HG02642 (cell line): ENCODE results near the gene EGF.
"Not testable (repeated sequence)": the region's sequence is repeated elsewhere in the genome, so short reads cannot be mapped to it uniquely, and the experiment has no call there.

Experiments
- ATAC-seq: cut with Tn5 transposase; IDR thresholded peaks from one replicate; pipeline ENCODE4 v1.9.1; 2021; ENCODE audit warnings: mild to moderate bottlenecking; ENCODE audit not compliant: unreplicated experiment, poor library complexity

EGF gene

GRCh38 chr4:109912706-109913595, at the start of gene EGF:
Gene EGF (plus strand): TSS chr4:109912883. CDS start chr4:109913336, 453 bp downstream.
- no peak for ATAC-seq

GRCh38 chr4:109864134-109864533, 48.5 kb upstream of the EGF start:
- ATAC-seq = no peak

GRCh38 chr4:109870061-109870460, 42.6 kb upstream of the EGF start:
- no peak for ATAC-seq

GRCh38 chr4:109872065-109872464, 40.6 kb upstream of the EGF start:
- ATAC-seq = no peak

DNA sequence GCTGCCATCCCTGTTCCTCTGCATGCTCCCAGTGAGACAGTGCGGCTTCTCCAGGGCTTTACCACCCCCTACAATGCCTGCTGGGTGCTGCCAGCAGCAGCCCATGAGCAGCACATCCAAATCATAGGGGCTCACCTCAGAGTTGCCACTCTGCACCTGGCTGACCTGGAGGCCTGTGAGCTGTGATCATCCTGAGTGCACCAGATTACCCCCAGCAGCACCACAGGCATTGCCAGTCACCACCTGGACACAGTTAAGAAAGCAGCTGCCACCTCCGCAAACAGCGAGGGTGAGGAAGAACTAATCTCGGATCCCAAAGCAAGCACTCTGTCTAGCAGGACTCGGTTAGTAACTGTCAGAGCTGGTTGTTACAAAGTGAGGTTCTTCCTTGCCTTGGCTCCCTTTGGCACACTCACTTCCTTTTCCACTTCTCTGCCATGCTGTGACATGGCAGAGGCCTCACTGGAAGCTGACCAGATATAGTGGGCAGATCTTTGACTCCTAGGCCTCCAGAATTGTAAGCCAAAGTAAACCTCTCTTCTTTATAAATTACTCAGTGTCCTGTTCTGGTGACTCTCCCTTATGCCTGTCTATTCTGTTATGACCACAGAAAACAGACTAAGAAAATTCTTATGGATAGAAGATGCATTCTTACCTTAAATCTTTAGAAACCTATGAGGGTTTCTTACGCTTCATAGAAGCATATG, 39.6 kb upstream of the EGF start:
- ATAC-seq = no peak

DNA sequence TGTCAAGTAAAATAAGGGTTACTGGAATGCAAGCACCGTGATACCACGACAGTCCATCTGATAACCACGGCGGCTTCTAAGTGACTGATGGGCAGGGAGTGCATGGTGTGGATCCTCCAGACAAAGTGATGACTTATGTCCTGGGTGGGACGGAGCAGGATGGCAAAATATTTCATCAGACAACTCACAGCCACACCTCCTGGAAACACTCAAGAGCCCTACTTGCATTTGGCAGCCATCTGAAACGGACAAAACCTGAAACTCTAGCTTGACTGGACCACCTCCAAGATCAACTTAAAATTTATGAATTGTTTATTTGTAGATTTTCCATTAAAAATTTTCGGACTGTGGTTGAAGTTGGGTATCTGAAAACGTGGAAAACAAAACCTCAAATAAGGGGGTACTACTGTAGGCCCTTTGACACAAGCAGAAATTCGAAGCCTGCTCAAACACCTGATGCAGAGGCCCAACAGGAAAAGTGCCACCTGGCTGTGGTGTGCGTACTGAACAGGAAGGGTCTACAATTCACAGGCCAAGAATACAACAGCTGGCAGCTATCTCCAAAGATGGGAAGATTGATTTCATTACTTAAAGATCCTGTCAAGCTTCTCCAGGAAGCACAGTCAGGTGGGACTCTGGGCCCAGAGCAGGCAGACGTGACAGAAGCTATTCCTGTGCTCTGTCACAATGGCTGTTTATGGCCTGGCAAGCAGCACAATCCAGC, 38.7 kb upstream of the EGF start:
- ATAC-seq = no peak

- ATAC-seq = no peak
Observed at GRCh38 chr4:109875106-109875505, 37.6 kb upstream of the EGF start.

- ATAC-seq = not testable (repeated sequence)
Observed at GRCh38 chr4:109875553-109875952, 37.1 kb upstream of the EGF start.

GRCh38 chr4:109876634-109877265, 35.9 kb upstream of the EGF start:
- ATAC-seq = no peak

DNA sequence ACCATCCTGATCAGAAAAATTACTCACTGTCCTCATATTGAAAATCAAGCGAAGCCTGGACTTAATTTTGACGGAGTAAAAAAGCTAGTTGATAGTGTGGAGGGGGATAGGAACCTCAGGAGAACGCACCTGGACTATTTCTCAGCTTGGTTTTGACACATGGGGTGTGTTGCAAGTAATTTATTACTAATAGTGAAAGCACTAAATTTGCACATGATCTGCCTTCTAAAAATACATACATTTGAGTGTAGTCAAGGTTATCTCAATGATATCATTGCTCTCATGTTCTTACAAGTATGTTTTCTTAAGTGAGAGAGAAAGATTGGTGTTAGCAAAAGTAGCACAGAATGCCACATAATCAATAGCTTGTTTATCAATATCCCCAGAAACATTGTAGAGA, 35.3 kb upstream of the EGF start:
- ATAC-seq = peak; percentile 77

DNA sequence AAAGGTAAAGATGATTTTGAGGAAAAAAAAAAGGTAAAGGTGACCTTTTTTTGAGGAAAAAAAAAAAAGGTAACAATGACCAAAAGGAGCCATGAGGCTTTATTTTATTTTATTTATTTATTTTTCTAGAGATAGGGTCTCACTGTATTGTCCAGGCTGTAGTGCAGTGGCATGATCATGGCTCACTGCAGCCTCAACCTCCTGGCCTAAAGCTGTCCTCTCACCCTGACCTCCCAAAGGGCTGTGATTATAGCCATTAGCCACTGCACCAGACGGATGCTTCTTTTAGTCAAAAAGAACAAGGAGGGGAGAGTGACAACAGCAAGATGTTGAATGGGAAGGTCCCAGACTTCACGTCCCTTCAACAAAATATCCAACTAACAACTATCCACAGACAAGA, 34.3 kb upstream of the EGF start:
- ATAC-seq = no peak

GRCh38 chr4:109879081-109879480, 33.6 kb upstream of the EGF start:
- ATAC-seq = no peak

DNA sequence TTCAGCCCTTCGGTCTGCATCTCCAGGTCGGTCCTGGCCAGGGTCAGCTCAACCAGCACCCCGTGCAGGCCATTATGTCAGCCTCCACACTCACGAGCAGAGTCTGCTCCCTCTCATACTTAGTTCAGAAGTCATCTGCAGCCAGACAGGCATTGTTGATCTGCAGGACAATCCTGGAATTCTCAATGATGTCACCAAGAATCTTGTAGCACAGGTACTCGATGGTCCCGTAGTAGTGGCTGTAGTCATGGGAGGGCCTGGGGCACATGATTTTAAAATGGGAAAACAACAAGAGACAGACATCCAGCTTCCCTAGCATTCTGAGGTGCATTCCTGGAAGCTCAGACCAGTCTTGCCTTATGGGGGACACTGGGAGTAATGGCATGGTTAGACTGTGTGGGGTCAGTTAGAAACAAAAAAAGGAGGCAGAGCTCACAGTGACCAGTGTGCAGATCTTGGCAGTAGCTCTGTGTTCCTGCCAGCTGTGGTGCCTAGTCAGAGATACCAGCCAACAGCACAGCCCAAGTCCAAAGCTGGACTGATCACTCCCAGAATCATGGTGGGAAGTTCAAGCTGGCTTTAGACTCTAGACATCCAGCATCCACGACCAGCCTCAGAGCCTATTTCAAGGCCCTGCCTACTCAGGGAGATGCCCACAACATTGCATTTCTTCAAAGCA, 32.9 kb upstream of the EGF start:
- ATAC-seq = no peak

- no peak for ATAC-seq
Observed at GRCh38 chr4:109886303-109886702, 26.4 kb upstream of the EGF start.

DNA sequence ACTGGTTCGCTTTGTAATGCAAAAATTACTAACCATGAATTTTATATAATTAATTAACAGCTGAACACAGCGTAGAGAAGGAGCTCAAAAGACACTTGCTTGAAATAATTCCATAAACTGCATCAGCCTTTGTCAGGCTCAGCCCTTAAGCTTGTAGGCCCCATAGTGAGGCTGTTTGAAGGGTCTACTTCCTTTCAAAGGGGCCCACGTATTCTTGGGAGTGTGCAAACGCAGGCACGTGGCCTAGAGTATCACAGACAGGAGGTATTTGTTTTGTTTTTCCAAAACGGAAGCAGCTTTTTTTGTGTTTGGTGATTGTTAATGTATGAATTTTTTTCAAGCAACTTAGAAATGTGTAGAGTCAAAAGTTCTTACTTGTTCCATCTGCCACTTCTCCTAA, 25.6 kb upstream of the EGF start:
- no peak for ATAC-seq

DNA sequence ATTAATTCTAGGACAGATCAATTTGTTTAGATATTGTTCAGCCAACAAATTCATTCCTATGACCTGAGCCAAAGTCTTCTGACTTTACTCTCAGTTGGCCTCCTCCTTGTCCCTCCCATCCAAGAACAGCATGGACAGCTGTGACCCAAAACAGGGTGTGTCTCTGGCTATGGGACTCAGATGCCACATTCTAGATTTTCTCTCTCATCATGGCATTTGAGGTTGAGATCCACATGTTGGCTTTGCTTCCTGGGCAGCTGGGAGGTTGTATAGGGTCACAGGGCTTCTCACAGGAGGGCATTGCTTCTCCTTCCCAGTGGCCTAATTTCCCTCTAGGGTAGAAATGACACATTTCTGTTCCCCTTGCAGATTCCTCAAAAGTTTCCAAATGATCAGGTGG, 22.6 kb upstream of the EGF start:
- no peak for ATAC-seq

DNA sequence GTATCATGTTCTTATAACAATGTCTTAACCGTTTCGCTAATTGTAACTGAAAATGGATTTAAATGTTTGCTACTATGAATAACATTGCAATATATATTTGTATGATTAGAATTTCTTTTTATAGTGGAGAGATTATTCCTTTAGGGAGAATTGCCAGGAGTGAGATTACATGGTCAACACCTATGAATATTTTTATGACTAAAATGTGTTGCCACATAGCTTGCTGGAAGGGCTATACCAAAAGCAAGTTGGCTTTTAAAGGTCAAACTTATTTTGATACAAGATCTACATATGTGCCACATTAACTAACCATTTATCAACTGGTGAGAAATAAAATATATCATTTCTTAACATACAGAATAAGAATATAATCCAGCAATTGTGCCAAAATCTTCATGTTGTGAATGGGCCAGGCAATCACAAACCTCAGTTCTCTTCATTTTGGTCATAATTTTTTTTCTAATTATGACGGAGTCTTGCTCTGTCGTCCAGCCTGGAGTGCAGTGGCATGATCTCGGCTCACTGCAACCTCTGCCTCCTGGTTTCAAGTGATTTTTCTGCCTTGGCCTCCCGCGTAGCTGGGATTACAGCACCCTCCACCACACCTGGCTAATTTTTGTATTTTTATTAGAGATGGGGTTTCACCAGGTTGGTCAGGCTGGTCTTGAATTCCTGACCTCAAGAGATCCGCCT, 10.0 kb upstream of the EGF start:
- no peak for ATAC-seq

GRCh38 chr4:109908731-109909130, 4.0 kb upstream of the EGF start:
- ATAC-seq = no peak

DNA sequence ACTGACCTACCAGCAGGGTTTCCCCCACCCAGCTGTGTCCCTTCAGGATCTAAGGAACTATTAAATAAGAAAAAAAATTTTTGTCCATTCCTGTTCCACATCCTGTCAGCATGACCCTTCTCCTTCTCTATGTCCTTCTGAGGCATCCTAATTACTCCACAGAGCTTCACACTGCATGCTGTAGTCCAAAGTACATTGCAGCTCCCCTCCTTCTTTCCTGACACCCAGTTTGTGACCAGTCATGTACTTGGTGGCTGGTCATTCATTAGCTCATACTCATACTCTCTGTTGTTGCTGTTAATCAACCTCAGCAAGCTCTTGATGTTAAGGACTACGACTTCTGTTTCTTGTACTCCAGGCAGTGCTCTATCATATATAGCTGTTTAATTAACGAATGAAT, 2.4 kb upstream of the EGF start:
- no peak for ATAC-seq
